HepG2 (cell line): ENCODE measurements around the gene PRSS36. TPM values are rescaled to one million over a fixed set of nuclear protein-coding genes. Genes with fewer than 3 reads are reported as not detected.

Experiments
- CEBPG ChIP-seq: IDR thresholded peaks from 2 replicates; pipeline ENCODE4 v1.6.1; 2016
- HNF4A ChIP-seq: sonication (generic); formaldehyde crosslinking; IDR thresholded peaks from 2 replicates; pipeline ENCODE4 v1.4.0; 2020; ENCODE audit warnings: missing genetic modification reagents
- HNRNPLL ChIP-seq: fragments of 200-400 bp; formaldehyde crosslinking; IDR thresholded peaks from 2 replicates; pipeline ENCODE4 v1.6.1; 2017; ENCODE audit warnings: mild to moderate bottlenecking, low read depth, low read length; ENCODE audit not compliant: poor library complexity, severe bottlenecking
- KLF9 ChIP-seq: IDR thresholded peaks from 2 replicates; pipeline ENCODE4 v1.6.1; 2016; ENCODE audit warnings: low read depth
- MAZ ChIP-seq, 2 experiments: sonication (generic) in 1 of 2; formaldehyde crosslinking in 1 of 2; IDR thresholded peaks; 2 replicates each; pipeline versions ENCODE4 v1.5.0 to v1.6.1; 2012 to 2020; ENCODE audit warnings: low read depth in 2 of 2, mild to moderate bottlenecking in 2 of 2, borderline replicate concordance in 1 of 2, improper control_type of control experiment in 1 of 2, low read length in 1 of 2, missing genetic modification reagents in 1 of 2, moderate library complexity in 1 of 2
- MIXL1 ChIP-seq: IDR thresholded peaks from 2 replicates; pipeline ENCODE4 v1.6.1; 2016
- NR2F6 ChIP-seq, 2 experiments: IDR thresholded peaks; 2 replicates each; pipeline ENCODE4 v1.6.1; 2016; ENCODE audit warnings: antibody characterized with exemption in 1 of 2, mild to moderate bottlenecking in 1 of 2
- POLR2A ChIP-seq, 2 experiments: IDR thresholded peaks; 2 replicates each; pipeline ENCODE4 v1.6.1; 2011; ENCODE audit warnings: low read depth in 2 of 2, low read length in 2 of 2, mild to moderate bottlenecking in 1 of 2, moderate library complexity in 1 of 2; ENCODE audit not compliant: insufficient read depth in 1 of 2
- SAP130 ChIP-seq: IDR thresholded peaks from 2 replicates; pipeline ENCODE4 v1.6.1; 2016; ENCODE audit warnings: low read depth
- SP2 ChIP-seq: sonication (generic); formaldehyde crosslinking; IDR thresholded peaks from 2 replicates; pipeline ENCODE4 v1.5.1; 2020; ENCODE audit warnings: mild to moderate bottlenecking, missing genetic modification reagents
- TBX2 ChIP-seq: sonication (generic); formaldehyde crosslinking; IDR thresholded peaks from 2 replicates; pipeline ENCODE4 v1.5.0; 2020; ENCODE audit warnings: missing genetic modification reagents, mild to moderate bottlenecking, borderline replicate concordance
- TCF7L2 ChIP-seq: IDR thresholded peaks from 2 replicates; pipeline ENCODE4 v1.6.1; 2011; ENCODE audit warnings: mild to moderate bottlenecking, low read depth, low read length, moderate library complexity
- ZNF263 ChIP-seq: sonication (generic); formaldehyde crosslinking; IDR thresholded peaks from 2 replicates; pipeline ENCODE4 v1.4.0; 2020; ENCODE audit warnings: missing genetic modification reagents
- polyA plus RNA-seq, 8 experiments: library from polyadenylated mRNA; depleted of rRNA in 3 of 8; stranded (reverse) in 7 of 8; unstranded in 1 of 8; fragments of >200 nt; fragmentation: Illumina TruSeq in 4 of 8; extraction: Trizol in 4 of 8; gene quantifications; 2 replicates each; pipeline versions ENCODE4 v1.2.1 to v1.2.3, GENCODE V29; 2011 to 2016; ENCODE audit warnings: low read depth in 4 of 8, missing spikeins in 1 of 8, mixed read lengths in 1 of 8; ENCODE audit not compliant: insufficient read depth in 1 of 8
- total RNA-seq, 5 experiments: library from RNA; depleted of rRNA; stranded (reverse); fragments of >200 nt; fragmentation: Illumina TruSeq; extraction: Trizol; gene quantifications; 2 replicates each; pipeline ENCODE4 v1.2.3, GENCODE V29; 2016; ENCODE audit warnings: low read depth in 1 of 5
- TF ChIP-seq, protein P1 (sequence below): sonication (generic); formaldehyde crosslinking; conservative IDR thresholded peaks from 2 replicates; pipeline ENCODE4 v1.8.0; 2022; ENCODE audit warnings: missing genetic modification reagents
- TF ChIP-seq, protein P2 (sequence below): sonication (generic); formaldehyde crosslinking; IDR thresholded peaks from 2 replicates; pipeline ENCODE4 v1.9.0; 2022; ENCODE audit warnings: missing genetic modification reagents, mild to moderate bottlenecking, borderline replicate concordance
- TF ChIP-seq, protein P3 (sequence below): sonication (generic); formaldehyde crosslinking; IDR thresholded peaks from 2 replicates; pipeline ENCODE4 v1.4.0; 2020; ENCODE audit warnings: missing genetic modification reagents
- TF ChIP-seq, protein P4 (sequence below): sonication (generic); formaldehyde crosslinking; IDR thresholded peaks from 2 replicates; pipeline ENCODE4 v1.8.0; 2022; ENCODE audit warnings: missing genetic modification reagents, mild to moderate bottlenecking, borderline replicate concordance

Gene PRSS36
- total and polyA plus RNA-seq, 2 of the 13 experiments (the other 11 are each of a cell fraction or from before 2014, with no cell fraction given): 1.5 to 2.1 TPM

DNA sequence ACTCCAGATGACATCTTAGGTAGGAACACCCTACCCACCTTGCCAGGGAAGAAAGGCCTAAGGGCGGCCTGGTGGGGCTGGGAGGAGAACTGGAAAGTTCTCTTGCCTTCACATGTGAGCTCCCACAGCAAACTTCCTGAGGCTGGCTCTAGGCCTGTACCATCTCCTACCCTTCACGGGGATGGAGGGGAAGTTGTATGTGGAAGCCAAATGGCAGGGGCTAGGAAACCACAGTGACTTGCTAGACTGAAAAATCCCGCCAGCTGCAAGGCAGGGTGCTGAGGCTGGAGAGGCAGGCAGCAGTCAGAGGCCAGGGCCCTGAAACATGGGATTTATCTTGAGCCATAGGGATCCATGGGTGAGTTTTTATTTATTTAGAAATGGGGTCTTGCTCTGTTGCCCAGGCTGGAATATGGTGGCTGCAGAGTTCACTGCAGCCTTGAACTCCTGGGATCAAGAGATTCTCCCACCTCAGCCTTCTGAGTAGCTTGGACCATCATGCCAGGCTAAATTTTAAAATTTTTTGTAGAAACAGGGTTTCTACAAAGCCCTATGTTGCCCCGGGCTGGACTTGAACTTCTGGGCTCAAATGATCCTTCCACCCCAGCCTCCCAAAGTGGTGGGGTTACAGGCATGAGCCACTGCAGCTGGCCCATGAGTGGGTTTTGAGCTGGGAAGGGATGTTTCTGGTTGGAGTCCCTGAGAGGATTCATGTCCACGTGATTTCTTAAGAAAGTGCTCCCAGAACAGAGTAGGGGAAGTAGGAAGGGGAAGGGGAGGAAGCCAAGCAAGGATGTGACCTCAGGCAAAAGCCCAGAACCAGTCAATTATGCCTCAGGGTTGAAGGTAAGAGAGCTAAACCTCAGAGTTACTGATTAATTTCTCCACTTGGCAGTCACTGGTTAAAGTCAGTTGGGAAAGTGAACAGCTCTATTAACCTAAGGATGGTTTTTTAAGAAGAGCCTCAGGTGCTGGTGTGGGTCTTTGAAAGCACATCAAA, 36.4 kb downstream of the PRSS36 start (continued):
- TF ChIP-seq, protein P1, sequence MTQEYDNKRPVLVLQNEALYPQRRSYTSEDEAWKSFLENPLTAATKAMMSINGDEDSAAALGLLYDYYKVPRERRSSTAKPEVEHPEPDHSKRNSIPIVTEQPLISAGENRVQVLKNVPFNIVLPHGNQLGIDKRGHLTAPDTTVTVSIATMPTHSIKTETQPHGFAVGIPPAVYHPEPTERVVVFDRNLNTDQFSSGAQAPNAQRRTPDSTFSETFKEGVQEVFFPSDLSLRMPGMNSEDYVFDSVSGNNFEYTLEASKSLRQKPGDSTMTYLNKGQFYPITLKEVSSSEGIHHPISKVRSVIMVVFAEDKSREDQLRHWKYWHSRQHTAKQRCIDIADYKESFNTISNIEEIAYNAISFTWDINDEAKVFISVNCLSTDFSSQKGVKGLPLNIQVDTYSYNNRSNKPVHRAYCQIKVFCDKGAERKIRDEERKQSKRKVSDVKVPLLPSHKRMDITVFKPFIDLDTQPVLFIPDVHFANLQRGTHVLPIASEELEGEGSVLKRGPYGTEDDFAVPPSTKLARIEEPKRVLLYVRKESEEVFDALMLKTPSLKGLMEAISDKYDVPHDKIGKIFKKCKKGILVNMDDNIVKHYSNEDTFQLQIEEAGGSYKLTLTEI (CRISPR knock-in tag): no peak
- 0 out of 2 replicates have a peak, but pooled peaks have one; percentile 5 for TF ChIP-seq TBX2
- no peak for TF ChIP-seq KLF9
- peak in 1 of 2 experiments; percentile 43; a peak in 1 of 4 replicates for TF ChIP-seq POLR2A (IDR thresholded peaks at IDR 0.05; ENCODE audit: insufficient read depth in 1 of 2, low read depth in 2 of 2, low read length in 2 of 2)
- TF ChIP-seq, protein P2, sequence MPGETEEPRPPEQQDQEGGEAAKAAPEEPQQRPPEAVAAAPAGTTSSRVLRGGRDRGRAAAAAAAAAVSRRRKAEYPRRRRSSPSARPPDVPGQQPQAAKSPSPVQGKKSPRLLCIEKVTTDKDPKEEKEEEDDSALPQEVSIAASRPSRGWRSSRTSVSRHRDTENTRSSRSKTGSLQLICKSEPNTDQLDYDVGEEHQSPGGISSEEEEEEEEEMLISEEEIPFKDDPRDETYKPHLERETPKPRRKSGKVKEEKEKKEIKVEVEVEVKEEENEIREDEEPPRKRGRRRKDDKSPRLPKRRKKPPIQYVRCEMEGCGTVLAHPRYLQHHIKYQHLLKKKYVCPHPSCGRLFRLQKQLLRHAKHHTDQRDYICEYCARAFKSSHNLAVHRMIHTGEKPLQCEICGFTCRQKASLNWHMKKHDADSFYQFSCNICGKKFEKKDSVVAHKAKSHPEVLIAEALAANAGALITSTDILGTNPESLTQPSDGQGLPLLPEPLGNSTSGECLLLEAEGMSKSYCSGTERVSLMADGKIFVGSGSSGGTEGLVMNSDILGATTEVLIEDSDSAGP: no peak
- no peak for TF ChIP-seq TCF7L2
- no peak for TF ChIP-seq SP2 (CRISPR knock-in tag)
- no peak for TF ChIP-seq HNF4A (CRISPR knock-in tag)
- no peak for TF ChIP-seq NR2F6 (IDR thresholded peaks at IDR 0.05)
- 0 out of 2 replicates have a peak, but pooled peaks have one; percentile 25 for TF ChIP-seq NR2F6 (CRISPR knock-in tag; IDR thresholded peaks at IDR 0.05)
- TF ChIP-seq MAZ (IDR thresholded peaks at IDR 0.05; ENCODE audit: borderline replicate concordance, low read depth, low read length): no peak
- no peak for TF ChIP-seq MAZ (CRISPR knock-in tag; IDR thresholded peaks at IDR 0.05; ENCODE audit: low read depth)
- 0 out of 2 replicates have a peak, but pooled peaks have one; percentile 64 for TF ChIP-seq MIXL1 (CRISPR knock-in tag)
- peak; percentile 81 for TF ChIP-seq ZNF263
- TF ChIP-seq, protein P3, sequence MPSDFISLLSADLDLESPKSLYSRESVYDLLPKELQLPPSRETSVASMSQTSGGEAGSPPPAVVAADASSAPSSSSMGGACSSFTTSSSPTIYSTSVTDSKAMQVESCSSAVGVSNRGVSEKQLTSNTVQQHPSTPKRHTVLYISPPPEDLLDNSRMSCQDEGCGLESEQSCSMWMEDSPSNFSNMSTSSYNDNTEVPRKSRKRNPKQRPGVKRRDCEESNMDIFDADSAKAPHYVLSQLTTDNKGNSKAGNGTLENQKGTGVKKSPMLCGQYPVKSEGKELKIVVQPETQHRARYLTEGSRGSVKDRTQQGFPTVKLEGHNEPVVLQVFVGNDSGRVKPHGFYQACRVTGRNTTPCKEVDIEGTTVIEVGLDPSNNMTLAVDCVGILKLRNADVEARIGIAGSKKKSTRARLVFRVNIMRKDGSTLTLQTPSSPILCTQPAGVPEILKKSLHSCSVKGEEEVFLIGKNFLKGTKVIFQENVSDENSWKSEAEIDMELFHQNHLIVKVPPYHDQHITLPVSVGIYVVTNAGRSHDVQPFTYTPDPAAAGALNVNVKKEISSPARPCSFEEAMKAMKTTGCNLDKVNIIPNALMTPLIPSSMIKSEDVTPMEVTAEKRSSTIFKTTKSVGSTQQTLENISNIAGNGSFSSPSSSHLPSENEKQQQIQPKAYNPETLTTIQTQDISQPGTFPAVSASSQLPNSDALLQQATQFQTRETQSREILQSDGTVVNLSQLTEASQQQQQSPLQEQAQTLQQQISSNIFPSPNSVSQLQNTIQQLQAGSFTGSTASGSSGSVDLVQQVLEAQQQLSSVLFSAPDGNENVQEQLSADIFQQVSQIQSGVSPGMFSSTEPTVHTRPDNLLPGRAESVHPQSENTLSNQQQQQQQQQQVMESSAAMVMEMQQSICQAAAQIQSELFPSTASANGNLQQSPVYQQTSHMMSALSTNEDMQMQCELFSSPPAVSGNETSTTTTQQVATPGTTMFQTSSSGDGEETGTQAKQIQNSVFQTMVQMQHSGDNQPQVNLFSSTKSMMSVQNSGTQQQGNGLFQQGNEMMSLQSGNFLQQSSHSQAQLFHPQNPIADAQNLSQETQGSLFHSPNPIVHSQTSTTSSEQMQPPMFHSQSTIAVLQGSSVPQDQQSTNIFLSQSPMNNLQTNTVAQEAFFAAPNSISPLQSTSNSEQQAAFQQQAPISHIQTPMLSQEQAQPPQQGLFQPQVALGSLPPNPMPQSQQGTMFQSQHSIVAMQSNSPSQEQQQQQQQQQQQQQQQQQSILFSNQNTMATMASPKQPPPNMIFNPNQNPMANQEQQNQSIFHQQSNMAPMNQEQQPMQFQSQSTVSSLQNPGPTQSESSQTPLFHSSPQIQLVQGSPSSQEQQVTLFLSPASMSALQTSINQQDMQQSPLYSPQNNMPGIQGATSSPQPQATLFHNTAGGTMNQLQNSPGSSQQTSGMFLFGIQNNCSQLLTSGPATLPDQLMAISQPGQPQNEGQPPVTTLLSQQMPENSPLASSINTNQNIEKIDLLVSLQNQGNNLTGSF (CRISPR knock-in tag): no peak
- TF ChIP-seq, protein P4, sequence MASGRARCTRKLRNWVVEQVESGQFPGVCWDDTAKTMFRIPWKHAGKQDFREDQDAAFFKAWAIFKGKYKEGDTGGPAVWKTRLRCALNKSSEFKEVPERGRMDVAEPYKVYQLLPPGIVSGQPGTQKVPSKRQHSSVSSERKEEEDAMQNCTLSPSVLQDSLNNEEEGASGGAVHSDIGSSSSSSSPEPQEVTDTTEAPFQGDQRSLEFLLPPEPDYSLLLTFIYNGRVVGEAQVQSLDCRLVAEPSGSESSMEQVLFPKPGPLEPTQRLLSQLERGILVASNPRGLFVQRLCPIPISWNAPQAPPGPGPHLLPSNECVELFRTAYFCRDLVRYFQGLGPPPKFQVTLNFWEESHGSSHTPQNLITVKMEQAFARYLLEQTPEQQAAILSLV: no peak
- TF ChIP-seq CEBPG (CRISPR knock-in tag): no peak
- 0 out of 2 replicates have a peak, but pooled peaks have one; percentile 49 for TF ChIP-seq SAP130 (CRISPR knock-in tag)
- TF ChIP-seq HNRNPLL: no peak
